HTERT RPE-1 (cell line): ENCODE data around the gene ACSM5.
"Not testable (repeated sequence)": the region's sequence is repeated elsewhere in the genome, so short reads cannot be mapped to it uniquely, and the experiment has no call there.

Experiments used
- in situ Hi-C: fragments of 300-500 bp; cut with MboI; formaldehyde crosslinking; loops from 4 replicates; pipeline ENCODE4 v1.14.3; 2020; ENCODE audit warnings: low sequenced_read_pairs

Gene ACSM5

GRCh38 chr16:20441859-20442258 lies 32.5 kb downstream of the ACSM5 start:
- in situ Hi-C loops: not testable (repeated sequence)

GRCh38 chr16:20446652-20447393 lies 37.5 kb downstream of the ACSM5 start:
- in situ Hi-C loops: not testable (repeated sequence)

GRCh38 chr16:20451364-20451763 lies 42.0 kb downstream of the ACSM5 start, which contains the start of gene ACSM2A:
Gene ACSM2A (plus strand): TSS chr16:20451521. CDS start chr16:20460115, 8,594 bp downstream.
- in situ Hi-C loops: not testable (repeated sequence)

- in situ Hi-C loops: not testable (repeated sequence)
Measured at GRCh38 chr16:20453633-20454032, 44.3 kb downstream of the ACSM5 start.

- in situ Hi-C loops: not testable (repeated sequence)
Measured at GRCh38 chr16:20459227-20459626, 49.9 kb downstream of the ACSM5 start.

GRCh38 chr16:20460313-20460712 lies 51.0 kb downstream of the ACSM5 start:
- in situ Hi-C loops: not testable (repeated sequence)

GRCh38 chr16:20468954-20469353 lies 59.6 kb downstream of the ACSM5 start:
- in situ Hi-C loops: not testable (repeated sequence)

GRCh38 chr16:20469930-20470329 lies 60.6 kb downstream of the ACSM5 start:
- in situ Hi-C loops: not testable (repeated sequence)

- in situ Hi-C loops: not testable (repeated sequence)
Measured at GRCh38 chr16:20470732-20471131, 61.4 kb downstream of the ACSM5 start.

GRCh38 chr16:20477188-20477744 lies 67.9 kb downstream of the ACSM5 start:
- in situ Hi-C loops: not testable (repeated sequence)

- in situ Hi-C loops: not testable (repeated sequence)
Measured at GRCh38 chr16:20483989-20484388, 74.7 kb downstream of the ACSM5 start.

- in situ Hi-C loops: no loop called here
Measured at GRCh38 chr16:20484726-20485125, 75.4 kb downstream of the ACSM5 start.

GRCh38 chr16:20485408-20485807 lies 76.1 kb downstream of the ACSM5 start:
- in situ Hi-C loops: no loop called here
